Measurements from ENCODE around the gene PDE6H. TPM values are rescaled to one million over a fixed set of nuclear protein-coding genes. Genes with fewer than 3 reads are reported as not detected.
A peak's percentile ranks its signal among the peaks of the same experiment; 100 is the strongest.

Gene PDE6H
- total and polyA plus RNA-seq, 11 donors: not detected

DNA sequence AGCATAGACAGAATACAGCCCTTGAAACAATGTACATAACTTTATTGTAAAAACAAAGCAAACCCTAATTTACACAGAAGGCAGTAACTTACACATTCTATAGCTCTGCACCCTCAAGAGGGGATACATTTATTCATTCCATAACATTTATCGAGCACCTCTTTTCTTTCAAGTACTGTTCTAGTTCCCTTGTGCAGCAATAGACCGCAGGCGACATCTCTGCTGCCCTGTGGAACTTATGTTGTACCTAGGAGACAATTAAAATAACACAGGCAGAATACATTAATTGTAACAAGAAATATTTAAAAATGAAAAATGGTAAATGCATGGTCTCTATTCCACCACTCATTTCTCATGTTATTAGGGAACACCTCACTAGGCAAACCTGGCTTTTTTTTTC, 10.0 kb upstream of the PDE6H start:
- no peaks in the 10 kb centered on the region for H3K36me3 ChIP-seq
- H3K4me1 ChIP-seq: peaks cover 0 to 61% (median 19%) of the 10 kb centered on the region in 12 donors
- no peak for ATAC-seq
- no peak for DNase-seq
- intact Hi-C loops (cut with DNase I): loop anchor here in 3 of 10 donors (5.0 kb wide), 2 partner anchors 55 to 75 kb away; partner anchors contain the start of gene MGP (in 2 of the 3)
- peak overlapping the region in 4 of 12 donors; percentile 69 to 77 (median 72) for H3K4me3 ChIP-seq
- H3K27me3 ChIP-seq: no peaks in the 10 kb centered on the region
- peak overlapping the region in 11 of 12 donors; percentile 33 to 92 (median 88) for H3K27ac ChIP-seq
- 95 to 97% (median 96%) methylated on average over 3 of the region's 3 CpGs for WGBS, 4 donors
- no peaks in the 10 kb centered on the region for H3K9me3 ChIP-seq
- TF ChIP-seq POLR2A (IDR thresholded peaks at IDR 0.05): no peak
- TF ChIP-seq, protein P1, sequence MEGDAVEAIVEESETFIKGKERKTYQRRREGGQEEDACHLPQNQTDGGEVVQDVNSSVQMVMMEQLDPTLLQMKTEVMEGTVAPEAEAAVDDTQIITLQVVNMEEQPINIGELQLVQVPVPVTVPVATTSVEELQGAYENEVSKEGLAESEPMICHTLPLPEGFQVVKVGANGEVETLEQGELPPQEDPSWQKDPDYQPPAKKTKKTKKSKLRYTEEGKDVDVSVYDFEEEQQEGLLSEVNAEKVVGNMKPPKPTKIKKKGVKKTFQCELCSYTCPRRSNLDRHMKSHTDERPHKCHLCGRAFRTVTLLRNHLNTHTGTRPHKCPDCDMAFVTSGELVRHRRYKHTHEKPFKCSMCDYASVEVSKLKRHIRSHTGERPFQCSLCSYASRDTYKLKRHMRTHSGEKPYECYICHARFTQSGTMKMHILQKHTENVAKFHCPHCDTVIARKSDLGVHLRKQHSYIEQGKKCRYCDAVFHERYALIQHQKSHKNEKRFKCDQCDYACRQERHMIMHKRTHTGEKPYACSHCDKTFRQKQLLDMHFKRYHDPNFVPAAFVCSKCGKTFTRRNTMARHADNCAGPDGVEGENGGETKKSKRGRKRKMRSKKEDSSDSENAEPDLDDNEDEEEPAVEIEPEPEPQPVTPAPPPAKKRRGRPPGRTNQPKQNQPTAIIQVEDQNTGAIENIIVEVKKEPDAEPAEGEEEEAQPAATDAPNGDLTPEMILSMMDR (IDR thresholded peaks at IDR 0.05): no peak

DNA sequence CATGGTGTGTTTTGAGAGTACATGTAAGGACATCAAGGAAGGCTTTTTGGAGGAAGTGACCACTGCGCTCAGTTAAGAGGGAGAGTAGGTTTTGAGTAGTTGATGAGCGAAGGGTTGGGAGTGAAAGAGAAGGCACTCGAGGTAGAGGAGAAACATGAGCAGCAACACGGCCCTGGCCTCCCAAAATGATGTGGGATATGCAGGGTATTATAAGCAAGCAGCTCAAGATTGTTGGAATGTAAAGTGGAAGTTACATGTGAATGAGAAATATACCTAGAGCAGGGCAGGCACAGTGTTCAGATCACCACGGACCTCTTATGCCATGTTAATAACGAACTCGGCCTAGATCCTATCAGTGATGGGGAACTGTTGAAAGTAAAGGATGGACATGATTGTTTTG, 9.3 kb upstream of the PDE6H start:
- Histone ChIP-seq H3K27ac (peak overlapping the region in 6 of 12 donors; percentile 4 to 92 (median 90)), H3K4me3 (no peak overlapping the region), H3K9me3 (no peaks in the 10 kb centered on the region), H3K36me3 (no peaks in the 10 kb centered on the region), H3K4me1 (peaks cover 0 to 53% (median 16%) of the 10 kb centered on the region in 12 donors), H3K27me3 (no peaks in the 10 kb centered on the region)
- no peak for DNase-seq
- intact Hi-C loops (cut with DNase I): loop anchor here in 3 of 10 donors (5.0 kb wide), 2 partner anchors 56 to 76 kb away; partner anchors contain the start of gene MGP (in 2 of the 3)
- no peak for ATAC-seq
- 93 to 95% (median 94%) methylated on average over 7 of the region's 7 CpGs for WGBS, 4 donors
- TF ChIP-seq POLR2A (IDR thresholded peaks at IDR 0.05): no peak
- TF ChIP-seq, protein P1 (IDR thresholded peaks at IDR 0.05): no peak

DNA sequence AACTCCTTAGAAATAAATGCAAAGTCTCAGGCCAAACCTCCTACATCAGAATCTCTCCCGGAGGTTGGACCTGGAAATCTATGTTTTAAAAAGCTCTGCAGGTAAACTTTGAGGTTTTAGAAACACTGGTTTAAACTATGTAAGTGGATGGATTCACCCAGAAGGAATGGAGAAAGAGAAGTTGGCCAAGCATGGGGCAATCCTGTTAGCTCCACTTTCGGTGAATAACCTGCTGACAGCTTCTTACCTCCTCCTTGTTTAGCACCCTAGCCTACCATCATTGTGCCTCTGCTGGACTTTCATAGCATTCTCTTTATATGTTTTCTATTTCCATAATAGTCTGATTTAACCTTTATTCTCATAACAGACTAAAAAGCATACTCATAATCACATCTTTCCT, 8.4 kb upstream of the PDE6H start:
- H3K36me3 ChIP-seq: no peaks in the 10 kb centered on the region
- ATAC-seq (no peak), DNase-seq (no peak)
- H3K9me3 ChIP-seq: no peaks in the 10 kb centered on the region
- no peak overlapping the region for H3K4me3 ChIP-seq
- H3K27ac ChIP-seq: peak overlapping the region in 1 of 12 donors; percentile 39
- TF ChIP-seq, protein P1 (IDR thresholded peaks at IDR 0.05): no peak
- no peak for TF ChIP-seq POLR2A (IDR thresholded peaks at IDR 0.05)
- WGBS, 4 donors: 47 to 97% (median 70%) methylated on average over 2 of the region's 2 CpGs
- intact Hi-C loops (cut with DNase I): loop anchor here in 3 of 10 donors (5.0 kb wide), 2 partner anchors 57 to 77 kb away; partner anchors contain the start of gene MGP (in 2 of the 3)
- H3K4me1 ChIP-seq: peaks cover 0 to 44% (median 12%) of the 10 kb centered on the region in 12 donors
- no peaks in the 10 kb centered on the region for H3K27me3 ChIP-seq

DNA sequence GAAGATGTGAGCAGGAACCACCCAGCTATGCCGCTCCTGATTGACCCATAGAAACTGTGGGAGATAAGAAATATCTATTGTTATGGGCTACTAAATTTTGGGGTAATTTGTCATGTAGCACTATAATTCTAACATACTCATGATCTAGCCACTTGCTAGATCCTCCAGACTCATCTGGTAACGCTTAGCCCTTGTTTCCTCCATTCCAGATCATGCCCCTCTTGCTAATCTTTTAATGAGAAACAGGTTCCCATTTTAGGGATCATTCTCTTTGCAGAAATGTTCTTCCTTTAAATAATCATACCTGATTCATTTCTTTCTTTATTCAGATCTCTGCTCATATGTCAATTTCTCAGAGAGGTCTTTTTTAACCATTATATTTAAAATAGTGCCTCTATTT, 7.6 kb upstream of the PDE6H start:
- 93 to 99% (median 97%) methylated on average over 2 of the region's 2 CpGs for WGBS, 4 donors

More for the DNA sequence above, 7.6 kb upstream of the PDE6H start:
- Histone ChIP-seq H3K36me3 (no peaks in the 10 kb centered on the region), H3K27me3 (no peaks in the 10 kb centered on the region), H3K4me1 (peaks cover 0 to 36% (median 7%) of the 10 kb centered on the region in 12 donors), H3K4me3 (no peak overlapping the region), H3K27ac (no peak overlapping the region), H3K9me3 (no peaks in the 10 kb centered on the region)
- intact Hi-C loops (cut with DNase I): no loop called here
- TF ChIP-seq POLR2A (IDR thresholded peaks at IDR 0.05): no peak
- TF ChIP-seq, protein P1 (IDR thresholded peaks at IDR 0.05): no peak
- ATAC-seq (no peak), DNase-seq (no peak)

Data from heart left ventricle (tissue), 16 donors.